GM18951 (cell line): ENCODE measurements around the gene SH3RF2.

Experiments
- POLR2A ChIP-seq: IDR thresholded peaks from 4 replicates; pipeline ENCODE4 v1.6.1; 2011; ENCODE audit warnings: mild to moderate bottlenecking; ENCODE audit not compliant: insufficient read length, insufficient read depth; ENCODE audit errors: extremely low read depth
- in situ Hi-C: fragments of 300-500 bp; cut with MboI; formaldehyde crosslinking; loops from one replicate; pipeline ENCODE4 v1.12.0; 2022; ENCODE audit warnings: low sequenced_read_pairs, mixed read lengths, inconsistent platforms; ENCODE audit not compliant: unreplicated experiment

The SH3RF2 gene

GRCh38 chr5:145912594-145912993 is 23.8 kb upstream of the SH3RF2 start:
- no peak for TF ChIP-seq POLR2A
- in situ Hi-C loops = no loop called here

GRCh38 chr5:145913701-145914100 is 22.7 kb upstream of the SH3RF2 start:
- in situ Hi-C loops = no loop called here
- TF ChIP-seq POLR2A = no peak

GRCh38 chr5:145915970-145916638 is 20.3 kb upstream of the SH3RF2 start:
- in situ Hi-C loops = no loop called here
- TF ChIP-seq POLR2A = no peak

DNA sequence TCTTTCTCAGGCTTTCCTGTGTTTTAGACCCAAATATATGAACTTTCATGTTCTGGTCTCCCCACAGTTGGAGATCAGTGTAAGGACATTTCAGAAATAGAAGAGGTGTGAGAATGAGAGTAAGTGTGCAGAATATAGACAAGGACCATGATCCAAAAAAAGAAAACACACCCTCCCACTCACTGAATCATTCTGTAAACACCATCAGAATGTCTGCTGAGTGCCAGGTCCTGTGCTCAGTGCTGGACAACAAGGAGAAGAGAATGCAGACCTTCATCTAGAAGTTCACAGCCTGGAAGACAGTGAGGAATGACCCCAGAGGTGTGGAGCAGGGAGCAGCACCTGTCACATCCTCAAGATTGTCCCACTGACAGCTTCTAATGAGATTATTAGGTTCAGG is 19.1 kb upstream of the SH3RF2 start:
- no peak for TF ChIP-seq POLR2A
- in situ Hi-C loops = no loop called here

- no peak for TF ChIP-seq POLR2A
- in situ Hi-C loops = no loop called here
These were observed 18.0 kb upstream of the SH3RF2 start for GRCh38 chr5:145918397-145918796.

GRCh38 chr5:145919413-145919812 is 17.0 kb upstream of the SH3RF2 start:
- in situ Hi-C loops = no loop called here
- TF ChIP-seq POLR2A = no peak

GRCh38 chr5:145920542-145921210 is 15.7 kb upstream of the SH3RF2 start:
- TF ChIP-seq POLR2A = no peak
- in situ Hi-C loops = no loop called here

DNA sequence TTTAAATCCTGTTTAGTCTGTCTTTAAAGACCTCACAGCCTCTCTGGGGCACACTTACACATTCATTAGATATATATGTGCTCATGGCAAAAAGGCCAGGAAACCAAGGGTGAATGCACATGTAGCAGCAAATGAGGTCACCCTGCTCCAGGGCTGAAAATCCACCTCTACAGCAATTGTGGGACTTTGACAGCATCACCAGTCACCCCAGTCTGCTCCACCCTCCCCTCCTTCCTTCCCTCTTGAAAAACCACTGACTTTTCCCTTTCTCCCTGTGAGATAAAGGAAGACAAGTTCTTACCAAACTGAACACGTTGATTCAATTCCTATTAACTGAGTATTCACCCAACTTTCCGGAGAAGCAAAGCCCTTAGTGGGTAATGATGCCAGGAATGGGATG is 15.2 kb upstream of the SH3RF2 start:
- TF ChIP-seq POLR2A = no peak
- in situ Hi-C loops = no loop called here

- TF ChIP-seq POLR2A = no peak
- in situ Hi-C loops = no loop called here
These were observed 14.3 kb upstream of the SH3RF2 start for GRCh38 chr5:145922059-145922458.

- in situ Hi-C loops = no loop called here
These were observed 13.0 kb upstream of the SH3RF2 start for GRCh38 chr5:145923405-145923804.

DNA sequence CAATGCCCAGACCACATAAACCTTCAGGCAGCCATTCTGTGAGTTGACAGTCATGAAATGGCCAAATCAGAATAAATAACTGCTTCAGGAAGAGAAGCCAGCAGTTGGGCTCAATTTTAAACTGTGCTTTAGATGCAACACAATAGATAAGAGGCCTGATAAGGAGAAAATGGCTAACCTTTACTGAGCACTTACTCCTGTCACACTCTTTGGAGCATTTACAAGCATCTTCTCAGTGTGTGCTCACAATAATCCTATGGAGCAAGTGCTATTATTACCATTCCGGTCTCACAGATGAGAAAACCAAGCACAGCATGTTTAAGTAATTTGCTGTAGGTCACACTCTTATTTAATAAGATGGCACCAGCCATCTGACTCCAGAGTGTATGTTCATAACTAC is 11.5 kb upstream of the SH3RF2 start:
- no peak for TF ChIP-seq POLR2A
- in situ Hi-C loops = no loop called here

More at GRCh38 chr5:145923405-145923804, 13.0 kb upstream of the SH3RF2 start:
- TF ChIP-seq POLR2A = no peak

DNA sequence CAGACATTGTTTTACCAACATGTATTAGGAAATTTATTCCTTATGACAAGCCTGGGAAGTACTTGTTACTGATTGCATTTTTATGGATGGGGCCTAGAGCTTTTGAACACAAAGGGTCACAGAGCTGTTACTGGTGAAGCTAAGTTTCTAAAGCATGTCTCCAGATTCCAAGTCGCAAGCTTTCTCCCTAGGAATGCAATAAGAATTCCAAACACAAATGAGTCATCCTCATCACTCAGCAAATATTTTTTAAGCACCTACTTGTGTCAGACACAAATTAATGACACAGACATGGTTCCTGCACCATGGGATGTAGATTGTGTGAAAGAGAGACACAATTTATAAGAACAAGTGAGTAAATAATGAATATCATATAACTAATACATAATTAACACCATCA is 11.0 kb upstream of the SH3RF2 start:
- no peak for TF ChIP-seq POLR2A
- in situ Hi-C loops = no loop called here

GRCh38 chr5:145925803-145926202 is 10.6 kb upstream of the SH3RF2 start:
- TF ChIP-seq POLR2A = no peak
- in situ Hi-C loops = no loop called here

GRCh38 chr5:145931718-145932117 is 4.7 kb upstream of the SH3RF2 start:
- TF ChIP-seq POLR2A = no peak
- in situ Hi-C loops = no loop called here
